HG03342 (cell line): ENCODE results near the gene ZSWIM5.
"Not testable (repeated sequence)": the region's sequence is repeated elsewhere in the genome, so short reads cannot be mapped to it uniquely, and the experiment has no call there.

Experiments used
- ATAC-seq: cut with Tn5 transposase; IDR thresholded peaks from one replicate; pipeline ENCODE4 v1.9.1; 2021; ENCODE audit warnings: mild to moderate bottlenecking, moderate library complexity; ENCODE audit not compliant: unreplicated experiment

Gene ZSWIM5

GRCh38 chr1:45008516-45008915 lies 197.9 kb downstream of the ZSWIM5 start:
- ATAC-seq = no peak

- ATAC-seq = no peak
Observed at GRCh38 chr1:45008076-45008475, 198.3 kb downstream of the ZSWIM5 start.

- ATAC-seq = no peak
Observed at GRCh38 chr1:45007311-45007710, 199.1 kb downstream of the ZSWIM5 start.

GRCh38 chr1:45005761-45006160 lies 200.6 kb downstream of the ZSWIM5 start:
- ATAC-seq = no peak

GRCh38 chr1:45004281-45004920 lies 202.0 kb downstream of the ZSWIM5 start:
- no peak for ATAC-seq

- ATAC-seq = no peak
Observed at GRCh38 chr1:45003741-45004140, 202.7 kb downstream of the ZSWIM5 start.

GRCh38 chr1:45002650-45003645 lies 203.5 kb downstream of the ZSWIM5 start:
- no peak for ATAC-seq

- not testable (repeated sequence) for ATAC-seq
Observed at GRCh38 chr1:45001576-45001975, 204.8 kb downstream of the ZSWIM5 start.

GRCh38 chr1:45001011-45001481 lies 205.4 kb downstream of the ZSWIM5 start:
- no peak for ATAC-seq

- no peak for ATAC-seq
Observed at GRCh38 chr1:44999232-44999631, 207.2 kb downstream of the ZSWIM5 start.

- ATAC-seq = no peak
Observed at GRCh38 chr1:44995467-44996238, 210.8 kb downstream of the ZSWIM5 start.

GRCh38 chr1:44994309-44994898 lies 212.0 kb downstream of the ZSWIM5 start:
- no peak for ATAC-seq

- no peak for ATAC-seq
Observed at GRCh38 chr1:44988531-44989156, 217.8 kb downstream of the ZSWIM5 start.

- no peak for ATAC-seq
Observed at GRCh38 chr1:44985747-44986359, 220.6 kb downstream of the ZSWIM5 start.

GRCh38 chr1:44977372-44977771 lies 229.0 kb downstream of the ZSWIM5 start:
- ATAC-seq = not testable (repeated sequence)

- ATAC-seq = no peak
Observed at GRCh38 chr1:44976252-44976651, 230.2 kb downstream of the ZSWIM5 start.

- no peak for ATAC-seq
Observed at GRCh38 chr1:44973645-44974044, 232.8 kb downstream of the ZSWIM5 start.

- no peak for ATAC-seq
Observed at GRCh38 chr1:44970317-44970716, 236.1 kb downstream of the ZSWIM5 start.
